NCI-H2227 treated with DMSO at 0.1 percent for 48 hours (cell line): ENCODE data around the gene SMCP.

ENCODE experiments used
- DNase-seq: peaks from one replicate; lab custom pipeline; 2025; lab: John Stamatoyannopoulos, UW

SMCP gene

GRCh38 chr1:152878042-152878441, at the start of gene SMCP:
SMCP (plus strand) TSS chr1:152878322; CDS start chr1:152884423, 6,101 bp downstream.
- no peak for DNase-seq

DNA sequence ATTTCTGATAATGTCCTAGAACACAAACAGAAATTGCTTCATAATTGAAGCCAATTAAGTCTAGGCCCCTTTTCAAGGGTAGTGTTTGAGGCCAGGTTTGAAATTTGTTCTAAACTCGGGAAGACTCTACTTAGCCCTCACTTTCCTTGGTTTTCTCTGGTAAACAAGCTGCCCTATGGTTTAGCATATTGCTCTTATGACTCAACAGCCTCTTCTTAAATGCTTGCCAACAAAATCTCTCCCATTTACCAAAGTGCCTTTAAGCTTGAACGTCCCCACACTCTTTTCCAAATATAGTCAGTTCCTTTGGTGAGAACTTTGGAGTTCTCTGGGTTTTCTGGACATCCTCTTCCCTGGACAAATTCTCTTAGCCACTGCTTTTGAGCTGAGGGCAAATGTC, 41.3 kb upstream of the SMCP start:
- DNase-seq: no peak

DNA sequence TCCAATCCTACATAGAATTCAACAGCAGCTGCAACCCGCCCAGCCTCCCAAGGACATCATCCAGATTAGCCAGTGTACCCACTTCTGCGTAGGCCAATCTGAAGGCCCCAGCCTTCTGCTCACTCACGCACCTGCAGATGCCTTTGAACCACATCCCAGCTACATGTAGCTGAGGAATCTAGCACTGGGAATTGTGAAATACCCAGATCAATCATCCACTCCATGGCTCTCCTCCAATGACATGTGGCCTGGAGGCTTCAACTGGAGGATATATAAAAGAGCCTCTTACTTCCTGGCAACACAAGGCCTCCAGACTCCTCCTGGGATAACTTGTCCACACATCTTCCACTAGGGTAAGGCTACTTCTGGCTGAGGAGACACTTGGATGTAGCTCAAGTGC, 35.6 kb upstream of the SMCP start, which contains the start of gene LCE6A:
Gene LCE6A, plus strand, starts transcription at position 301 of the 400 bp plus-strand sequence. CDS start 665 bp downstream, outside the sequence.
- DNase-seq: no peak

DNA sequence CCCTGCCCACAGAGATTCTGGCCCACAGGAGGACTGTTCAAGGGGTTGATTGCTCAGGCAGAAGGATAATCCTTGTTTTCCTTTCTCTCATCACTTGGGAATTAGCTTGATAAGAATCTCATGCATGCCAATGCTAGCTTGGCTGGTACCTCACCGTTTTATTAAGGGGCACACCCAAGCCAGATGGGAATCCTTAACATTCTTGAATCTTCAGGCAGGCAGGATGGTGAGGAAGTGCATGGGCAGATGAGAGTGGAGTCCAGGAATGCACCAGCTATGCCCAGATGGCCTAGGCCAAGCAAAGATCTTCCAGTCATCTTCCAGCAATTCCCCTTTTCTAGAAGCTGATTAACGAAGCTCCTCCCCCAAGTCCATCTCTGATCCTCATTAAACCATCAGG, 22.5 kb upstream of the SMCP start:
- no peak for DNase-seq

GRCh38 chr1:152858062-152858461, 20.1 kb upstream of the SMCP start:
- no peak for DNase-seq

- DNase-seq: no peak
Observed at GRCh38 chr1:152859696-152860095, 18.4 kb upstream of the SMCP start, which contains the start of gene LCE7A. LCE7A (plus strand) TSS chr1:152859996; CDS start chr1:152860698, 702 bp downstream.

- no peak for DNase-seq
Observed at GRCh38 chr1:152860129-152860528, 18.0 kb upstream of the SMCP start.

GRCh38 chr1:152861374-152861773, 16.7 kb upstream of the SMCP start:
- DNase-seq: no peak

DNA sequence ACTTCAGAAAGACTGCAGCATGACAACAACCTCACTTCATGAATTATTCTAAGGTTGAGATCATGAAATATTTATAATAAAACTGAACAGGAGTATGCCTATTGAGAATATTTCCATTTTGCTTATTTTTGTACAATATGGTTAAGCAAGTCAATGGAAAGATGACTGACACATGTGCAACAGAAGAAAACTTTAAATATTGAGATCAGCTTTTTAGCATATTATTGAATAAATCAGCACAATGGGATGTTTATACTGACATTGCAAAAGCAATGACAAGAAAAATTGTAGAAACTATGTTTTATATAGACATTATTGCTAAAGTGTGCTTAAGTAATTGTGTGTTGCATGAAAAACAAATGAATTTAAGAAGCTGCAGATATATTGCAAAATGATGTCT, 13.7 kb upstream of the SMCP start:
- no peak for DNase-seq

- DNase-seq: no peak
Observed at GRCh38 chr1:152866321-152866720, 11.8 kb upstream of the SMCP start.

GRCh38 chr1:152869808-152870419, 8.2 kb upstream of the SMCP start:
- no peak for DNase-seq

DNA sequence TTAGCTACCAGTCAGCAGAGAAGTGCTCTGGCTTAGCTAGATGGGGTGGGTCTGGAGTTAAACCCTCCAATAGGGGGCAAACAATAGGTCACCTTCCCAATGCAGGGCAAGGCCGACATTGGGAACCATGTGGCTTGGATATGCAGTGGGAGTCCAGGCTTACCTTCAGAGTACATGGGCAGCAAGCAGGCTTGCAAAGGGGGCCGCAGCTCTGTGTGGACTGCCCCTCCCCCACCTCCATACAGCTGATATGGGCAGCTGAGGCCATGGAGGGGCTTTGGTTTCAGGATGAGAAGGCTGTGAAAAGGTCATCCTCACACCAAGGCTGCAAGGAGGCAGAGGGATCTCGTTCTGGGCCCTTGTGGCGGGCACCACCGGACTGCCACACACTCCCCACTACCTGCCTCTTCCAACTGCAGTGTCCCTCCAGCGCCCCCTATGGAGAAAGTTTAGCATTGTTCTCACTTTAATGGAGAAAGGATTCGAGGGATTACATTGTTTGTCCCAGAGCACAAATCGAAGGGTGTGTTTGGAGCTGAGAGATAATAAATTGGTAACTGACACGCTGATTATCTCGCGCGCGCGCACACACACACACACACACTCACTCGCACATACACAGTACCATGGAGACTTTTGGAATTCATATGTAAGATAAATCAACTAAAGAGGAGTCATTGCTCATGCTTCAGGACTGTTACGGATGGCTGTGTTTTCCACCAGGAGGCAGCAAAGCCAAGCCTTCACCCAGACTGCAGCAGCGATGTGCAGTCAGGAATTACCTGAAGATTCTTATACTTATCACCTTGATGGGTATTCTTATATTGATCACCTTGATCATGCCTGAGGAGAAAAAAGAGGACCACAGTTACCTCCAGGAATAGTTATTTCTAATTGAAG, 7.0 kb upstream of the SMCP start:
- no peak for DNase-seq

- DNase-seq: no peak
Observed at GRCh38 chr1:152871731-152872126, 6.4 kb upstream of the SMCP start.

GRCh38 chr1:152873495-152873894, 4.6 kb upstream of the SMCP start:
- DNase-seq: no peak

GRCh38 chr1:152876827-152877226, 1.3 kb upstream of the SMCP start:
- DNase-seq: no peak

GRCh38 chr1:152879559-152880198, 1.6 kb downstream of the SMCP start:
- DNase-seq: no peak

DNA sequence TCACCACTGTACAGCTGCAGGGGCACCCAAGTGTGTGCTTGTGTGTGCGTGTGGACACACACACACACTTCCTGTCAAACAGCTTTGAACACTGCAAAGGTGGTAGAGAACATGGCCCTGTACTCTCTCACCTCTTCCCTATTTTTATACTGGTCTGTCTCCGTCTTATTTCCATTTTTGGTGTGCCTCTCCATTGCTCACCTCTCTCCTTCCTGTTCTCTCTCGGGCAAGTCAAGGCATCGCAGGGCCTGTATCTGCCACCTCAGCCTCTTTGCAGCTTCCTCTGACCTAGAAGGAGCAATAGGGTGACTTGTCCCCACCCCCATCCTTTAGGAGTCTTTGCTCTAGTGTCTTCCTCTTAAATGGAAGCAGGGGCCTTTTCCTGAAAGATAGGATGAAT, 2.2 kb downstream of the SMCP start:
- DNase-seq: no peak

DNA sequence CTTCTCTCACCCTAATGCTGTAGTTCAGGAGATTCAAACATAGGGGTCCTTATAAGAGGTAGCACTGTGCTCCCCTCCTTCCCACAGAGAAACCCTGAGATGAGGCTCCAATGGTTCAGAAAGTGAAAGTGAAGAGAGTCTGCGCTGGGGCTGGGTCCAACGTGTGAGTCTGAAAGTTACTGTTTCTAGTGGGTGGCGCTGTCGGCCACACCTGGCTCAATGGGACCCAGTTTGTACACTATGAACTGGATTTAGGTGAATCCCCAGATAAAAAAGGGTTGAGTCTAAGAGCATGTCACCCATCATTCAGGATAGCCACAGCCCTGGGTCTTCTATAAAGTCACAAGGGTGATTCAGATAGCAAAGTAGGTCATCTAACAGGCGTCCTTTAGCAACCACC, 2.8 kb downstream of the SMCP start:
- DNase-seq: no peak

DNA sequence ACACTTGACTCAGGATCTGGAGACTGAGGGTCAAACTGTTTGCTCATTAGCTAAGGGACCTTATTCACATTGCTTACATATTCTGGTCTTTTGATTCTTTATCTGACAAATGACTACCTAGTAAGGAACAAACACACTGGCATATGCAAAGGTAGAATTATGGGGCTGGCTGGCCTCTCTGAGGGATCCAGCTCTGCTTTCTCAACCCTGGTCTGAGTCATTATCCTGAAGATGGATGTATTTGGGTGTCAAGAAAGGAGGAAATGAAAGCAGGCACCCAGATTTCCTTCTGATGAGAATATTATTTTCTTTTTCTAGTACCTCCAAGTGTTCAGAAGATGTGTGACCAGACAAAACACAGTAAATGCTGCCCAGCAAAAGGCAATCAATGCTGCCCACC, 6.0 kb downstream of the SMCP start:
- no peak for DNase-seq

GRCh38 chr1:152884506-152884905, 6.4 kb downstream of the SMCP start:
- no peak for DNase-seq

DNA sequence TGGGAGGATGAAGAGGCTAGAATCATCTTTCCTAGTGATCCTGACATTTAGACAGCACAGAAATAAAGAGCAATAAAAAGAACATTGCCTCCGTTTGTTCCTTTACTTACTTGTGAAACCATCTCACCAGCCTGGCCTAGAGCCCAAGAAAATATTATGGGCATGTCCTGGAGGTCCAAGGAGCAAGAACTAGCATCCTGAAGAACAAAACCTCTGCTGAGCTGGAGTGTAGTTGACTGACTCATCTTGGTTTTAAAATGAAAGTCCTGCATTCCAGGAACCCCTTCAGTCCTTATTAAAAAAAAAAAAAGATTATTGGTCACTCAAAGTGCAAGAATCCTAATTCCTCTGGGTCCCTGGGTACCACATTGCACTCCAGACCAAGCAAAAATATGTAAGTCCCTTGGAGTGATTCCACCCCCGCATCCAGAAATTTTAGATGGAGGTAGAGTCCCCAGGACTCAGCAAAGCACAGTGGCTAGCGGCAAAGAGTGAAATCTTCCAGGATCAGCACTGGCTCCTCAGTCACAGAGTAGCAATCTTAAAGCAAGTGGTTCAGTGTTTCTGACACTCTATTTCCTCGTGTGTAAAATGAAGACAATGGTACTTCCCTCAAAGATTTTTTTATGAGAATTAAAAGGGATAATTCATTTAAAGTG, 7.0 kb downstream of the SMCP start:
- DNase-seq: no peak

DNA sequence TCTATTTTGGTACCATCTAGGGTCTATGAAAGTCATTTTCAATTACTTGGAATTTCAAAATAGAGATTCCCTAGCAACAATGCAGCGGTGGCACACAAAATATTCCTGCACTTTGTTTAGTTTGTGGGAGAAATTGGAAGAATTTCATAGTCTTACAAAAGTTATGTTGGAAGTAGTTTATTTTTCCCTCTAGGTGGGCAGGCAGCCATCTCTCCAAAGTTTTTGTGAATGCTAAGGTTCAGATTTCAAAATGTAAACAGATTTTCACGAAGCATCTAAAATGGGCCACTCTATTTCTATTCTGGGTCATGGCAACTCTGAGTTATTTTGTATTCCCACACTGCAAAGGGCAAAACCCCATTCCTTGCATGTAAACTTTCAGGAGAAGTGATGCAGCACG, 8.0 kb downstream of the SMCP start:
- DNase-seq: no peak
